Kasumi-1 (cell line): ENCODE results near the gene UBALD1.

Experiments used
- DNase-seq, 2 experiments: peaks; one replicate each; lab custom pipeline; 2025; lab: John Stamatoyannopoulos, UW

The UBALD1 gene

GRCh38 chr16:4646773-4647643 lies 32.3 kb upstream of the UBALD1 start:
- DNase-seq: no peak

GRCh38 chr16:4641895-4642294 lies 27.2 kb upstream of the UBALD1 start:
- DNase-seq: no peak

- DNase-seq: no peak
Observed at GRCh38 chr16:4641306-4641687, 26.6 kb upstream of the UBALD1 start.

DNA sequence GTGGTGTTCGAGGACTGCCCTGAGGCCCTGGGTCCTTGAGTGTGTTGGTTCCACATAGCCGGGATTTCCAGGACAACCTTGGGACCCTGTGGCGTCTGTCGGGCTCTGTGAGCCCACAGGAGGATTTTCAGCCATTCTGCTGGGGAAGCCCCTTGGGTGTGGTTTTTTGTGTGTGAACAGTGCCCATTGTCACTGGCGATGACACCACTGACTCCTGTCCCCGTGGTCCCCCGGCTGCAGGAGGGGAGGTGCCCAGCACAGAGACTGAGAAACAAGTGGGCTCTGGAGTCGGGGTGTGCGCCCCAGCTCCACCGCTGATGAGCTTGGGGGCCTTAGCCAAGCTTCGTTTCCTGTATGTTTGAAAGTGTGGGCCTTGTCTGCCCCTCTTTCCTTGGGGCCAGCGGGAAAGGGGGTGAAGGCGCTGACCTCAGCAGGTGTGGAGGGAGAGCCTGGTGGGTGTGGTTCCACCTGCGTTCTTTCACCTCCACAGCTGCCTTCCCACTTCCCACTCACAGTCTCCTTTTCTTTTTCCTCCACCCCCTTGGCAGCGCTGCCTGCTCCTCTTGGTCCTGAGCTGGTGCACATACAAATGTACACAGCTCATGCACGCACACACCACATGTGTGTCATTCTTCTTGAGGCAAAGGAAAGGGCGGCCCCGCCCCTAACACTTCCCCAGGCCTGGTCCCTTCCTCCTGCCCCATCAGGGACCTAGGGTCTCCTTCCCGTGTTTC lies 26.1 kb upstream of the UBALD1 start:
- DNase-seq: no peak

DNA sequence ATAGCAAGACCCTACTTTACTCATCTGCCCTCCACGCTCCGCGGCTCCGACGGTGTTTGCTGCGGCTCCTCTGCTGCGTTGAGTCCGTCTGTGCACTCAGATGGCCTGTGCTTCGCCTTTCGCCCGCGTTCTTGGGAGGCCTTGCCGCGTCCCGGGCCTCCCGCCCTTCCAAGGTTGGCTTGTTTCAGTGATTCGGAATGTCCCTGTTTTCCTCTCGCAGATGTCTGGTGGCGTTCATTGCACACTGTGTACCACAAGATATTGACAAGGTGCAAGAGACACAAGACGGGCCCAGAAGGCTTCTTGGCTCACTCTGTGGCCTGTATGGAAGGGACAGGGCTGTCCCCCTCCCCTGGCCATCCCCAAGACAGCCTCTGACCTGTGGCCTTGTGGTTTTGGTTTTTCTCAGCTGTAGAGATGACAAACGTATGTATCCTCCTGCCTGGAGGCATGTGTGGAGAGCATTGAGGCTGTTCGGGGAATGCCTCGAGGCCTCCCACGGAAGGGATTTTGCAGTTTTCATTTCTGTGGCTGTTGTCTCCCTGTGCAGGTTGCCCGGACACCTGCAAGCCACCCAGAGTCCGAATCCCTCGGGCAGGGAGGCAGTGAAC lies 25.3 kb upstream of the UBALD1 start:
- no peak for DNase-seq

GRCh38 chr16:4637501-4638166 lies 22.9 kb upstream of the UBALD1 start:
- DNase-seq: no peak

GRCh38 chr16:4636196-4636595 lies 21.5 kb upstream of the UBALD1 start:
- no peak for DNase-seq

- DNase-seq: no peak
Observed at GRCh38 chr16:4634768-4635167, 20.1 kb upstream of the UBALD1 start.

DNA sequence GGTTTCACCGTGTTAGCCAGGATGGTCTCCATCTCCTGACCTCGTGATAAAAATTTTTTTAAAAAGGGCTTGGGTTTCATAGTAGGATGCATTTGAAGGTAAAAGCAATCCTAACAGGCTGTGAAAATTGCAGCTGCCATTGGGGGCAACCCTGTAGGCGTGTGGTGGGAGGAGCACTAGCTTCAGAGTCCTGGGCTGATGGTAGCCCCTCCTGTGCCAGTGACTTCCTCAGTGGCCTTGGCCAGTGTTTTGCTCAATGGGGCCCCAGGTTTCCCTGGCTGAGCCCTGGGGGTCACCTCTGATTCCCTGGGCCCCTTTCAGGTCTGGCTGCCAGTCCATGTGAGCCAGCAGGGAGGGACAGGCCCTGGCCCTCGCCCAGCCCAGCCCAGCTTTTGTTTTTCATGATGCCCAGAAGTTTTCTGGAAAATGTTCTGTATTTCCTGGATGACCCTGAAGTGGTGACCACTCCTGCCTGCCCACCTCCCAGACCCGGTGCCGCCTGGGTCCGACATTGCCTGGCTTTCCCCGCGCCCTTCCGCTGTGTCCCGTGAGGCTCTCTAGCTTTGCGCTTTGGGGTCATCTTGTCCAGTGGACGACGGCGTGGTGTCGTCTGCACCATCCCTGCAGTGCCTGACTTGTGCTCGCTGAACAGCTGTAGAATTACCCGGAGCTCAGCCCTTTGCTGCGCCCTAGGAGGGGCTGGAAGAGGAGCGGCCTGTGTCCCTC lies 19.4 kb upstream of the UBALD1 start:
- no peak for DNase-seq

- no peak for DNase-seq
Observed at GRCh38 chr16:4631444-4631843, 16.8 kb upstream of the UBALD1 start.

DNA sequence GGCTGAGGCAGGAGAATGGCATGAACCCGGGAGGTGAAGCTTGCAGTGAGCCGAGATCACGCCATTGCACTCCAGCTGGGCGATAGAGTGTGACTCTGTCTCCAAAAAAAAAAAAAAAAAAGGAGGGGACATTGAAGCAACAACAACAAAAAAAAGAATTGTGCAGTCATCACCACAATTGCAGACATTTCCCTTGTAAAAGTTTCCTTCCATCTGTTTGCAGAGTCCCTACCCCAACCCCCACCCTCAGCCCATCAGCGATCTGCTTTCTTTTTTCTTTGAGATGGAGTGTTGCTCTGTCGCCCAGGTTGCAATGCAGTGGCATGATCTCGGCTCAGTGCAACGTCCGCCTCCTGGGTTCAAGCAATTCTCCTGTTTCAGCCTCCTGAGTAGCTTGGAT lies 13.6 kb upstream of the UBALD1 start:
- DNase-seq: no peak

DNA sequence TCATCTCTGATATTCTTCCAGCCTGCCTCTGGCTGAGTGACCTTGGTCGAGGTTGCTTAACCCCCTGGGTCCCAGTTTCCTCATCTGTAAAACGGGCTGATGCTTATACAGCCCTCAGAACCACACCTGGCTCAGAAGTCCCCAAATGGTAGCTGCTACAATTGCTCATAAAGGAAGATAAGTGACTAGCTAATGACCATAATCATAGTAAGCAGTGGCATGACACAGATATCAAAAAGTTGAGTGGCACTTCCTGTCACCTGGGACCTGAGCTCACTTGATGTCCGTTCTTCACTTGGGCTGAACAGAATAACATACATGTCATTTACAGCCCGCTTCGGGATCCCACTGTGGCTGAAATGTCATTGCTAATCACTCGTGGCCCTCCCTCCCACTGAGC lies 11.7 kb upstream of the UBALD1 start:
- no peak for DNase-seq

DNA sequence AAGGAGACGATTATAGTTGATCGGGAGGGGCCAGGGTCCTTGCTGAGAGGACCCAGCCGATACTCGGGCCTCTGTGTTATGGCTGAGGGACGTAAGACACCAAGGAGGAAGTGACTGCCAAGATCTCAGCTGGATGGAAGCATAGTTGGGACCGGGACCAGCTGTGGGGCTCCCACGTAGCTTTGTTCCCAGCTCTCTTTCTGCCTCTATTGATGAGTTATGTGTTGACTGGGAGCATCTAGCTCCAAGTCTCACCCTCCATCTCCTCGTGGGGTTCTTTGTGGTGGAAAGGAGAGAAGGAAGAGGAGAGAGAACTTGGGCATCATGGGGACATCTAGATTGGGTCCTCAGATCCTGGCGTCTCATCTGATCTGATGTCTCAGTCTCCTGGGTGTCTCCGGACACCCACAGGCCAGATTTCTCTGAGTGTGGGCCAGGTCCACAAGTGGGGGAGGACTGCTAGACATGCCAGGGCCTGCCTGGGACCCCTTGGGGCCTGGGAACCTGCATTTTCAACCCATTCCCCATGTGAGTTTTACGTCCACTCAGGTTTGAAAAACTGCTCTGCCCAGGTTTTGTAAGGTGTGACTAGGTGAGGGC lies 11.0 kb upstream of the UBALD1 start:
- DNase-seq: peak in 1 of 2 experiments; percentile 15

- DNase-seq: no peak
Observed at GRCh38 chr16:4624827-4625559, 10.3 kb upstream of the UBALD1 start.

GRCh38 chr16:4624015-4624826 lies 9.5 kb upstream of the UBALD1 start, which contains the start of gene MGRN1:
Gene MGRN1 (plus strand): TSS chr16:4624826. CDS start chr16:4624961, 135 bp downstream.
- DNase-seq: peak; percentile 81 to 84

DNA sequence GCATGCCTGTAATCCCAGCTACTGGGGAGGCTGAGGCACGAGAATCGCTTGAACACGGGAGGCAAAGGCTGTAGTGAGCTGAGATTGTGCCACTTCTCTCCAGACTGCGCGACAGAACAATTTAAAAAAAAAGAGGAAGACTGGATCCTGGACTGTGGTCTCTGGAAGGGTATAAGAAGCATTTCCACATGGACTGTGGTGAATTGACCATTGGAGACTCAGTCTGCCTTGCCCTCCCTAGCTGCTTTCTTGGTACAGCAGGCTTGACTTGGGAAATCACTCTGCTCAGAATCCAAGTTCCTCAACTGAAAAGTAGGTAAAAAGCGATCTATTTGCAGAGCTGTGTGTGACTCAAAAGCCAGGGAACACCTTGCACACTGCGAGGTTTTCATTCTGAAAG lies 8.9 kb upstream of the UBALD1 start:
- no peak for DNase-seq

DNA sequence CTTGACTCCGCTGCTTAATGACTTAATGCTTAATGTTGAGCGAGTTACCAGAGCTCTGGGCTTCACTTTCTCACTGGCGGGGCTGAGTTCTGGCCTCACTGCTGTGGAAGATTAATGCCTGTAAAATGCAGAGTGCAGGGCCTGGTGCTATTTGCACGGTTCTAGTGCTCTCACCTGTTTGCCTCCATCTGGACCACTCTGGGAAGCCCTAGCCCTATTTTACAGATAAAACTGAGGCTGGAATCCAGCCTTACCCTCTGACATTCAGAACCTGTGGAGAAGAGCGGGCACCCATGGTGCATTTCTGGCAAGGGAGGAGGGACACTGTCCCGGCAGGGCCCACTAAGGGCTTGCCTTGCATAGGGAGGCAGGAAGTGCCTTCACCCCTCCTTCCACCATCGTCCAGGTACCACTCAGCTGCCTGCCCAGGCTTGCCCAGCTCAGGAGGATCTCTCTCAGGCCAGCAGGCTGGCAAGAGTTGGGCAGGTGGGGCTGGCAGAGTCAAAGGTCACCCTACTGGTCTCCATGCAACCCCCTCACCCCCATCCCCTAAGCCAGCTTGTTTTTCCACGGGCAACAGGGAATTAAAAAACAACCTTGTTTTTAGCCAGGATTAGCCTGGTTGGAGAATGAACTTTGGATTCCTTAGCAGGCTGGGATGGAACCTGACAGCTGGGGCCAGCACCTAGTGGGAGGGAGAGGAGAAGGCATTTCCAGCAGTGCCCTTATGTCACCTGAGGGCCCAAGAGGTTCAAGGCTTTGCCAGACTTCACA lies 4.1 kb upstream of the UBALD1 start:
- DNase-seq: no peak

DNA sequence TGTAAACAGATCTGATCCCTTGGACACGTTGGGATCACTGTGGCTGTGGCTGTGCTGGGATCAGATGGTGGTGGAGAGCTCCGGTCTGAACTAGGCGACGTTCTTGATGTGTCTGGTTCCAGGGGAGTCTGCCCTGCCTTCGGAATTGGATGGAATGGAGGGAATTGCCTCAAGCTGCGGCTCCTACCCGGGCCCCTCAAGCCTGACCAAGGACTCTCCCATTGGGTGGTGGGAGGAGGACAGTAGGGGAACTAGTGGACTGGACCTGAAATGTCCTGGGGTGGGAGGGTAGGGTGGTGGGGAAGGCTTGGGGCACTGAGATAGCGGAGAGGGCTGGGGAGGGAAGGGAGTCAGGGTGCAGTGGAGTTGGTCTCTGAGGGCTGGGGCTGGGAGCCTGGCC lies 3.2 kb upstream of the UBALD1 start:
- no peak for DNase-seq
